HFF-Myc (cell line): ENCODE measurements around the gene NOS1AP.

Source experiments
- DNase-seq: peaks from one replicate; pipeline ENCODE4 v3.0.0-alpha.2; 2011; ENCODE audit warnings: low read depth; ENCODE audit errors: extremely low read depth
- H3K4me3 ChIP-seq: replicated peaks from 2 replicates; pipeline ENCODE4 v1.5.1; 2011; ENCODE audit warnings: low read depth, mild to moderate bottlenecking, control low read depth, low read length
- CTCF ChIP-seq: IDR thresholded peaks from 2 replicates; pipeline ENCODE4 v1.5.1; 2012; ENCODE audit warnings: mild to moderate bottlenecking, low read depth, low read length, control low read depth; ENCODE audit errors: missing control alignments

NOS1AP gene

DNA sequence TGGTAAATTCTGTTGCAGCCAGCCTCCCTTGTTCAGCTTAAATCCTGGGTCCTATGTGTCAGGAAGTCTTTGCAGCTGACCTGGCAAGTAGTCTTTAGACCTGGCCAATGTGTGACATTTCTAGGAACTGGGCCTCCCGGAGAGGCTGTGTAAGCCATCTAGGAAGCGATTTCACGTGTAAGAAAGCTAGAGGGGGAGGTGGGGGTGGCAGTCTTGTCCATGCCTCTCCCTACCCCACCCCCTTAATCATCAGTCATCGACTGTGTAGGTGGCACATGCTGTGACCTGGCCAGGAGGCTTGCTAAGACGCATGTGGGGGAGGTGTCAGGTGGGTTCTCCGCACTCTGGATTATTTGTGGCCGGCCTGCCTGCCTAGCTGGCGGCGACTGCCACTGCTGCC, 320.5 kb downstream of the NOS1AP start:
- no peak for DNase-seq
- no peak for TF ChIP-seq CTCF
- H3K4me3 ChIP-seq = no peak overlapping the region

DNA sequence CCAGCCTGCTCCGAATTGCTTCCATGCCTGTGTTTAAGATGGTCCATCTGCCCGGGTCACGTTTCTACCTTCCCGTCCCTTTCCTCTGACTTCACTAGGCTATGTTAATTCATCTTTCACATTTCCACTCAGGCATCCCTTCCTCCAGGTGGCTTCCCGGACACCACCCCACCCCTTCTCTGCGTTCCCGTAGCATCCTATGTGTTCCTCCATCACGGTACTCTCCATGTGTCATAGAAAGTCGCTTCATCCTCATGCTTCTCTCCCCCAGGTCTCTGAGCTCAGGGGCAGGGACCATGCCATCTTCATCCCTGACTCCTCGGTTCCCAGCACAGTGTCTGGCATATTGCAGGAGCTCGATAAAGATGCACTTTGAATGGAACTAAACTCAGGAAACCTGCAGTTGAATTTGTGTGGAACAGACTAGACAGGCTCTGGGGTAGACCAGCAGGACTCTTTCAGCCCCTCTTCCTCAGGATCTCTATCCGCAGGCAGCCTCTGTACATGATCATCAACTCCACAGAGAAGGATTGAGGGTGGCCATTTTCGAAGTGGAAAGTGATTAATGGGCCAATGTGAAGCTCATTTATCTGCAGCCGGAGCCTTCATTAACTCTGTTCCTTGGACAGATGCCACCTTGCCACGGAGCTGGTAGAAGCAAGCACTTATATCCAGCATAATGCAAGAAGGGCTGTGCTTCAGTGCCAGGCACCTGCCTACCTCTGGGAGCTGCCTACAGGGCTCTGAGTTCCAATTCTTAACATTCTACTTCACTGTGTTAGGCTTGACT, 321.1 kb downstream of the NOS1AP start:
- no peak for DNase-seq
- no peak overlapping the region for H3K4me3 ChIP-seq
- TF ChIP-seq CTCF = no peak

DNA sequence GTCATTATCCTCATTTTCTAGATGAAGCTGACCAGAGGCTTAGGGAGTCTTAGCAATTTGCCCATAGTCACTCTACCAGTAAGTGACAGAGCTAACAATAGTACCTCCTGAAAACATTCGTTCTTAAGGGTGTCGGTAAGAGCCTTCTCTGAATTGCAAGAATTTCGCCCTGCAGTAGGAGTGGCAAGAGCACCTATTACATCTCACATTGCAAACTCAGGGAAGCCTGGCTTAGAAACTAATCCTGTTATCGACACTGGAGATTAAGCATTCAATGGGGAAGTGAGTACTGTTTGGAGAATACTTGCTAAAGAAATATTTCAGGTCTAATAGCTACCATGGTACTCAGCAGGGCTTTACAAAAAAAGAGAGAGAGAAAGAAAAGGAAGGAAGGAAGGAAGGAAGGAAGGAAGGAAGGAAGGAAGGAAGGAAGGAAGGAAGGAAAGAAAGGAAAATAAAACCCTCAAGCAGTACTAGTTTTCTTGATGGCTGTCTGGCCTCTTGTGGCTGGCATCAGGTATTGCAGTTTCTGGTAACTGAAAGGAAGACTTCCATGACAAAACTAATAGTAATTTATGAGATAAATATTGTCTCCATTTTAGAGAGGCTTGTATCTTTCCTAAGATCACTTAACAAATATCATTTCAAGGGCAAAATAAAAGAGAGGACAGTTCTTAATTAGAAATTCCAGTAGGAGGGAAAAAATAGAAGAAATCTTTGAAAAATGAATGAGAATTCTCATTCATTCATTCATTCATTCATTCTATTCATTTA, 322.5 kb downstream of the NOS1AP start:
- H3K4me3 ChIP-seq = no peak overlapping the region
- TF ChIP-seq CTCF = peak; percentile 79
- DNase-seq = no peak

DNA sequence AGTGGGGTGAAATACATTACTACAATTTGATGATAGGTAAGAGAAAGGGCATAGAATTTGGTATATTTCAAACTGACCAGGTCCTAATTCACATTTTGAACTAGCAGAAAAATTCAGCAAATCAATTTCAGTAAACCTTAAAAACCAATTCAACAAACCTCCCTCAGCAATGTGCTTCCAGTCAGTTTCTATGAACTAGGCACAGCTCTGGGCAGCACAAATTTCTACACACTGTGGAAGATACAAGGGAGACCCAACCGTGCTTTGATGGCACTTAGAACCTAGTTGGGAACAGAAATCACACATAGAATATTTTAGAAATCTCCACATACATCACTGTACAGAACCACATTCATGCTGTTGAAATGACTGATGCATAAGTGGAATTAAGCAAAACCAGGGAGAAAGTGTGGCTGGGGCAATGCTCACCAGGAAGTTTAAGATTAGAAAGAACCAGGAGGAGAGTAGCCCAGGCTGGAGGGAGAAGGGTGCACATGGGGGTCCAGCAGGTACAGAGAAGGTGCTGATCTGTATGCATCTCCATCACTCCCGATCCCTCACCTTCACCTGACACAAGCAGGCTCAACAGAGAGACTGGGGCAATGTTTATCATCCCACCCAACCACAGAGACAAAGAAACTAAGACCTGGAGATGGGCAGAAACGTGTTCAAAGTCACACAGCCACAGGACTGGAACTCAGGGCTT, 326.9 kb downstream of the NOS1AP start:
- no peak for TF ChIP-seq CTCF
- H3K4me3 ChIP-seq = no peak overlapping the region
- DNase-seq = no peak

- no peak for DNase-seq
- H3K4me3 ChIP-seq = no peak overlapping the region
- TF ChIP-seq CTCF = peak; percentile 12
These were observed 327.6 kb downstream of the NOS1AP start for GRCh38 chr1:162397039-162397448.

- no peak for TF ChIP-seq CTCF
- H3K4me3 ChIP-seq = no peak overlapping the region
- DNase-seq = no peak
These were observed 328.6 kb downstream of the NOS1AP start for GRCh38 chr1:162397943-162398560.
